ENCODE measurements around the gene WRNIP1.

DNA sequence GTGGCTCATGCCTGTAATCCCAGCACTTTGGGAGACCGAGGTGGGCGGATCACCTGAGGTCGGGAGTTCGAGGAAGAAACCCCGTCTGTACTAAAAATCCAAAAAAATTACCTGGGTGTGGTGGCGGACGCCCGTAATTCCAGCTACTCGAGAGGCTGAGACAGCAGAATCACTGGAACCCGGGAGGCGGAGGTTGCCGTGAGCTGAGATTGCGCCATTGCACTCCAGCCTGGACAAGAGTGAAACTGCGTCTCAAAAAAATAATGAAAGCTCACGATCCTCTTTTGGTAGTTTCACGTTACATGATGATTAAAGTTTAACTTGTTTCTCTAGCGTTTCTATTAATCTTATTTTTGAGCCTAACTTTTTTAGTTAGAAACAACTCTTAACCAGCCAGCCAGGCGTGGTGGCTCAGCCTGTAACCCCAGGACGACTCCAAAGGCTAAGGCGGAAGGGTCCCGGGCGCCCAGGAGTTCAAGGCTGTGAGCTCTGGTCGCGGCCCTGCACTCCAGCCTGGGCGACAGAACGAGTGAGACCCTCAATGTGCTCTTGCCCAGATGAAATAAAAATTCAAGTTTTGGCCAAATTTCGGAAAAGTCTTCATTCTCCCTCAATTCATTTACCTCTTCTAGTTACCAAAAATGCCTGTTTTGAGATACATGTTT lies 1.2 kb upstream of the WRNIP1 start:
- TF ChIP-seq, protein P1, sequence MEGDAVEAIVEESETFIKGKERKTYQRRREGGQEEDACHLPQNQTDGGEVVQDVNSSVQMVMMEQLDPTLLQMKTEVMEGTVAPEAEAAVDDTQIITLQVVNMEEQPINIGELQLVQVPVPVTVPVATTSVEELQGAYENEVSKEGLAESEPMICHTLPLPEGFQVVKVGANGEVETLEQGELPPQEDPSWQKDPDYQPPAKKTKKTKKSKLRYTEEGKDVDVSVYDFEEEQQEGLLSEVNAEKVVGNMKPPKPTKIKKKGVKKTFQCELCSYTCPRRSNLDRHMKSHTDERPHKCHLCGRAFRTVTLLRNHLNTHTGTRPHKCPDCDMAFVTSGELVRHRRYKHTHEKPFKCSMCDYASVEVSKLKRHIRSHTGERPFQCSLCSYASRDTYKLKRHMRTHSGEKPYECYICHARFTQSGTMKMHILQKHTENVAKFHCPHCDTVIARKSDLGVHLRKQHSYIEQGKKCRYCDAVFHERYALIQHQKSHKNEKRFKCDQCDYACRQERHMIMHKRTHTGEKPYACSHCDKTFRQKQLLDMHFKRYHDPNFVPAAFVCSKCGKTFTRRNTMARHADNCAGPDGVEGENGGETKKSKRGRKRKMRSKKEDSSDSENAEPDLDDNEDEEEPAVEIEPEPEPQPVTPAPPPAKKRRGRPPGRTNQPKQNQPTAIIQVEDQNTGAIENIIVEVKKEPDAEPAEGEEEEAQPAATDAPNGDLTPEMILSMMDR (conservative IDR thresholded peaks at IDR 0.05) = no peak
- no peak for TF ChIP-seq ZFX (IDR thresholded peaks at IDR 0.05)

Data from C4-2B (cell line).